Activated gamma-delta T cell (primary cell): ENCODE measurements around the gene DGUOK.
"Not testable (repeated sequence)": the region's sequence is repeated elsewhere in the genome, so short reads cannot be mapped to it uniquely, and the experiment has no call there.

ENCODE experiments used
- DNase-seq: peaks from one replicate; lab custom pipeline; 2025; lab: John Stamatoyannopoulos, UW

Gene DGUOK

GRCh38 chr2:73899801-73900336 lies 26.8 kb upstream of the DGUOK start:
- no peak for DNase-seq

- no peak for DNase-seq
Measured at GRCh38 chr2:73901143-73901542, 25.5 kb upstream of the DGUOK start.

GRCh38 chr2:73902284-73902683 lies 24.4 kb upstream of the DGUOK start:
- DNase-seq, result no peak

GRCh38 chr2:73903313-73903712 lies 23.4 kb upstream of the DGUOK start:
- DNase-seq, result no peak

- DNase-seq, result not testable (repeated sequence)
Measured at GRCh38 chr2:73903949-73904613, 22.6 kb upstream of the DGUOK start.

- no peak for DNase-seq
Measured at GRCh38 chr2:73904952-73905351, 21.7 kb upstream of the DGUOK start.

- DNase-seq, result no peak
Measured at GRCh38 chr2:73906847-73907505, 19.7 kb upstream of the DGUOK start.

- no peak for DNase-seq
Measured at GRCh38 chr2:73907840-73908452, 18.7 kb upstream of the DGUOK start.

- no peak for DNase-seq
Measured at GRCh38 chr2:73908689-73909652, 17.7 kb upstream of the DGUOK start.

- no peak for DNase-seq
Measured at GRCh38 chr2:73910873-73911547, 15.7 kb upstream of the DGUOK start.

GRCh38 chr2:73911548-73912208 lies 15.0 kb upstream of the DGUOK start:
- DNase-seq, result no peak

GRCh38 chr2:73913414-73914054 lies 13.1 kb upstream of the DGUOK start:
- DNase-seq, result no peak

- DNase-seq, result no peak
Measured at GRCh38 chr2:73914667-73915066, 12.0 kb upstream of the DGUOK start.

GRCh38 chr2:73915437-73915993 lies 11.2 kb upstream of the DGUOK start:
- no peak for DNase-seq

GRCh38 chr2:73916666-73917065 lies 10.0 kb upstream of the DGUOK start:
- DNase-seq, result no peak

- DNase-seq, result no peak
Measured at GRCh38 chr2:73917296-73917695, 9.4 kb upstream of the DGUOK start.

GRCh38 chr2:73917696-73918207 lies 8.9 kb upstream of the DGUOK start:
- no peak for DNase-seq

- no peak for DNase-seq
Measured at GRCh38 chr2:73918856-73919255, 7.8 kb upstream of the DGUOK start.

- no peak for DNase-seq
Measured at GRCh38 chr2:73919596-73920228, 7.0 kb upstream of the DGUOK start.
